A549 (cell line): ENCODE data around the gene EPS8L3. TPM values are rescaled to one million over a fixed set of nuclear protein-coding genes. Genes with fewer than 3 reads are reported as not detected.

ENCODE experiments used
- ATAC-seq, 2 experiments: fragments of 200-7000 bp in 1 of 2; fragments of >200 bp in 1 of 2; cut with Nextera tagmentation in 1 of 2; cut with Tn5 transposase in 1 of 2; 3 replicates each; pipeline versions ENCODE4 v1.8.0 to v1.9.1; 2018 to 2020; ENCODE audit warnings: mild to moderate bottlenecking in 1 of 2, moderate library complexity in 1 of 2
- CTCF ChIA-PET: fragments of 300-600 bp; sonication (Branson Sonifier 250); formaldehyde crosslinking; extraction: SDS; loops from one replicate; lab custom pipeline; 2021; ENCODE audit warnings: antibody characterized with exemption, inconsistent platforms; lab: Yijun Ruan, JAX
- POLR2A ChIA-PET: fragments of 350-600 bp; formaldehyde crosslinking; extraction: SDS; loops from one replicate; lab custom pipeline; 2021; ENCODE audit warnings: antibody characterized with exemption, inconsistent platforms; lab: Yijun Ruan, JAX
- DNase-seq, 2 experiments: peaks; one replicate each; pipeline versions ENCODE4 v3.0.0 to v3.0.0-alpha.2; 2011 to 2016; ENCODE audit warnings: low read depth in 1 of 2, low spot score in 1 of 2
- FAIRE-seq: peaks from 2 replicates; lab custom pipeline; 2011; peaks lifted over from hg19 to GRCh38; lab: Jason Lieb, UNC
- H3K27ac ChIP-seq, 2 experiments: fragments of >200 bp; sonication (Bioruptor Twin); formaldehyde crosslinking; 3 replicates each; pipeline ENCODE4 v1.5.1; 2016 to 2017
- H3K4me1 ChIP-seq: fragments of >200 bp; sonication (Bioruptor Twin); formaldehyde crosslinking; 3 replicates; pipeline ENCODE4 v1.6.1; 2016
- H3K4me2 ChIP-seq: fragments of >200 bp; sonication (Bioruptor Twin); formaldehyde crosslinking; 3 replicates; pipeline ENCODE4 v1.6.1; 2016
- H3K4me3 ChIP-seq: fragments of >200 bp; sonication (Bioruptor Twin); formaldehyde crosslinking; 3 replicates; pipeline ENCODE4 v1.5.1; 2016
- H3K9me3 ChIP-seq: fragments of >200 bp; sonication (Bioruptor Twin); formaldehyde crosslinking; 3 replicates; pipeline ENCODE4 v1.6.1; 2016
- BHLHE40 ChIP-seq: IDR thresholded peaks from 2 replicates; pipeline ENCODE4 v1.6.1; 2012; ENCODE audit warnings: low read depth, low read length, inconsistent platforms
- CBX2 ChIP-seq: fragments of 200-600 bp; sonication (generic); IDR thresholded peaks from 2 replicates; pipeline ENCODE4 v1.6.1; 2016; ENCODE audit warnings: low read depth, mild to moderate bottlenecking, borderline replicate concordance
- EP300 ChIP-seq, 2 experiments: fragments of >200 bp; sonication (Bioruptor Twin); formaldehyde crosslinking; IDR thresholded peaks; 2 replicates in 1 of 2; 3 replicates in 1 of 2; pipeline ENCODE4 v1.6.1; 2016 to 2017
- ESRRA ChIP-seq: fragments of 150-350 bp; IDR thresholded peaks from 2 replicates; pipeline ENCODE4 v1.6.1; 2014; ENCODE audit warnings: mild to moderate bottlenecking, low read length, borderline replicate concordance
- FOSB ChIP-seq: fragments of 250-450 bp; sonication (Bioruptor Pico); IDR thresholded peaks from 2 replicates; pipeline ENCODE4 v1.5.0; 2020; ENCODE audit warnings: mild to moderate bottlenecking, moderate library complexity
- GATA3 ChIP-seq: IDR thresholded peaks from 2 replicates; pipeline ENCODE4 v1.6.1; 2012; ENCODE audit warnings: borderline replicate concordance
- HDAC2 ChIP-seq: fragments of 200-600 bp; sonication (generic); IDR thresholded peaks from 2 replicates; pipeline ENCODE4 v1.6.1; 2016
- HOXA7 ChIP-seq: fragments of 250-450 bp; sonication (Bioruptor Pico); IDR thresholded peaks from 2 replicates; pipeline ENCODE4 v1.5.0; 2020; ENCODE audit warnings: mild to moderate bottlenecking, moderate library complexity
- HOXB13 ChIP-seq: fragments of 250-450 bp; sonication (Bioruptor Pico); IDR thresholded peaks from 2 replicates; pipeline ENCODE4 v1.5.0; 2020; ENCODE audit warnings: low read depth, mild to moderate bottlenecking, moderate library complexity
- KDM5A ChIP-seq: fragments of 200-600 bp; sonication (generic); IDR thresholded peaks from 2 replicates; pipeline ENCODE4 v1.6.1; 2016; ENCODE audit warnings: antibody characterized with exemption, mild to moderate bottlenecking
- MAZ ChIP-seq: fragments of 150-350 bp; IDR thresholded peaks from 2 replicates; pipeline ENCODE4 v1.6.1; 2014; ENCODE audit warnings: antibody characterized with exemption, low read depth, low read length, borderline replicate concordance
- MYC ChIP-seq: IDR thresholded peaks from 2 replicates; pipeline ENCODE4 v1.6.1; 2012; ENCODE audit warnings: mild to moderate bottlenecking, inconsistent platforms, low read length, improper control_type of control experiment, borderline replicate concordance
- NPAS2 ChIP-seq: fragments of 250-450 bp; sonication (Bioruptor Pico); IDR thresholded peaks from 2 replicates; pipeline ENCODE4 v1.8.0; 2022; ENCODE audit warnings: mild to moderate bottlenecking, moderate library complexity, borderline replicate concordance
- NR3C1 ChIP-seq: fragments of >200 bp; sonication (Bioruptor Twin); formaldehyde crosslinking; IDR thresholded peaks from 3 replicates; pipeline ENCODE4 v1.6.1; 2017
- RFX5 ChIP-seq: fragments of 450-650 bp; IDR thresholded peaks from 2 replicates; pipeline ENCODE4 v1.7.1; 2014; ENCODE audit warnings: antibody characterized with exemption, mild to moderate bottlenecking, moderate library complexity
- RNF2 ChIP-seq: fragments of 200-600 bp; sonication (generic); IDR thresholded peaks from 2 replicates; pipeline ENCODE4 v1.6.1; 2016; ENCODE audit warnings: low read depth, mild to moderate bottlenecking, antibody characterized with exemption, moderate library complexity, borderline replicate concordance
- SREBF2 ChIP-seq: fragments of 450-650 bp; IDR thresholded peaks from 2 replicates; pipeline ENCODE4 v1.6.1; 2014; ENCODE audit warnings: mild to moderate bottlenecking, moderate library complexity
- TFCP2L1 ChIP-seq: fragments of 250-450 bp; sonication (Bioruptor Pico); IDR thresholded peaks from 2 replicates; pipeline ENCODE4 v1.5.0; 2021; ENCODE audit warnings: mild to moderate bottlenecking
- ZC3H11A ChIP-seq: fragments of 450-650 bp; IDR thresholded peaks from 2 replicates; pipeline ENCODE4 v1.6.1; 2014; ENCODE audit warnings: antibody characterized with exemption, mild to moderate bottlenecking
- ZFP36 ChIP-seq: fragments of 450-650 bp; IDR thresholded peaks from 2 replicates; pipeline ENCODE4 v1.6.1; 2014; ENCODE audit warnings: borderline replicate concordance; ENCODE audit not compliant: partially characterized antibody
- WGBS: methylation state at CpG from one replicate; pipeline ENCODE4 v1.1.6; 2017; ENCODE audit errors: missing lambda C conversion rate; 5-methylcytosine and 5-hydroxymethylcytosine counted together
- polyA plus RNA-seq, 4 experiments: library from polyadenylated mRNA; depleted of rRNA in 3 of 4; stranded (reverse); fragments of >200 nt; fragmentation: RNase III in 1 of 4; extraction: RNeasy Plus Mini Kit Qiagen cat#74134 plus additional on column Dnase treatment in 1 of 4; gene quantifications; 2 replicates in 3 of 4; 3 replicates in 1 of 4; pipeline ENCODE4 v1.2.3, GENCODE V29; 2011 to 2017
- TF ChIP-seq, protein P1 (sequence below): fragments of 150-350 bp; IDR thresholded peaks from 2 replicates; pipeline ENCODE4 v1.6.1; 2014; ENCODE audit warnings: low read depth, mild to moderate bottlenecking, low read length
- TF ChIP-seq, protein P2 (sequence below): fragments of 450-650 bp; IDR thresholded peaks from 2 replicates; pipeline ENCODE4 v1.6.1; 2014; ENCODE audit warnings: antibody characterized with exemption
- TF ChIP-seq, protein P3 (sequence below): fragments of 200-600 bp; sonication (generic); IDR thresholded peaks from 2 replicates; pipeline ENCODE4 v1.6.1; 2016; ENCODE audit warnings: antibody characterized with exemption, mild to moderate bottlenecking, moderate library complexity
- TF ChIP-seq, protein P4 (sequence below): fragments of >200 bp; sonication (Bioruptor Twin); formaldehyde crosslinking; IDR thresholded peaks from 3 replicates; pipeline ENCODE4 v1.5.1; 2016
- TF ChIP-seq, protein P5 (sequence below): IDR thresholded peaks from 2 replicates; pipeline ENCODE4 v1.6.1; 2012
- TF ChIP-seq, protein P6 (sequence below): fragments of >200 bp; sonication (Bioruptor Twin); formaldehyde crosslinking; IDR thresholded peaks from 2 replicates; pipeline ENCODE4 v1.6.1; 2016

EPS8L3 gene
- polyA plus RNA-seq, 2 of the 4 experiments (the other 2 are of a cell fraction), result 3.3 to 5.1 TPM

DNA sequence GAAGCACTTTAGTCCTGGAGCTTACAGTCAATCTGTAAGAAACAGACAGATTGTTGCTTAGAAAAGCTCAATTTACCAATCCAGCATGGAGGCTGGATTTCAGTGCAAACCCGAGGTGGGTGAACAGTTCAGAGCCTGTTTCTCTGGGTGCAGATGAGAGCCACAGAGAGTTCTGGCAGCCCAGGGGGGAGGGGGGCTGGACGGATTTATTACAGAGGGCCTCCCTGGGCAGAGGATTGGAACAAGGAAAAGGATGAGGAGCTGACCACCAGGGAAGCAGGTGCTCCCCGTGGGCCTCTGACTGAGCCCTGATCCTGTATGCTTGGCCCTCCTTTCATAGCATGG is 38.0 kb upstream of the EPS8L3 start:
- DNase-seq (no peak), ATAC-seq (no peak), FAIRE-seq (no peak)
- H3K4me3 ChIP-seq, result no peak overlapping the region
- CTCF ChIA-PET, result interaction anchor here (1.4 to 2.3 kb wide), 5 partner anchors 9 to 182 kb away, joined by 3 to 7 read pairs (median 5); partner anchors contain the start of gene AHCYL1
- WGBS, result 84% methylated on average over 2 of the region's 3 CpGs
- POLR2A ChIA-PET, result no interaction called here
- no peaks in the 10 kb centered on the region for H3K9me3 ChIP-seq
- no peak overlapping the region for H3K27ac ChIP-seq
- peaks cover 6% of the 10 kb centered on the region; the same call in 2 of the 3 replicates for H3K4me1 ChIP-seq
- H3K4me2 ChIP-seq, result no peak overlapping the region
- TF ChIP-seq, protein P1, sequence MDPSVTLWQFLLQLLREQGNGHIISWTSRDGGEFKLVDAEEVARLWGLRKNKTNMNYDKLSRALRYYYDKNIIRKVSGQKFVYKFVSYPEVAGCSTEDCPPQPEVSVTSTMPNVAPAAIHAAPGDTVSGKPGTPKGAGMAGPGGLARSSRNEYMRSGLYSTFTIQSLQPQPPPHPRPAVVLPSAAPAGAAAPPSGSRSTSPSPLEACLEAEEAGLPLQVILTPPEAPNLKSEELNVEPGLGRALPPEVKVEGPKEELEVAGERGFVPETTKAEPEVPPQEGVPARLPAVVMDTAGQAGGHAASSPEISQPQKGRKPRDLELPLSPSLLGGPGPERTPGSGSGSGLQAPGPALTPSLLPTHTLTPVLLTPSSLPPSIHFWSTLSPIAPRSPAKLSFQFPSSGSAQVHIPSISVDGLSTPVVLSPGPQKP, result no peak
- TF ChIP-seq HOXB13 (CRISPR knock-in tag) (no peak), NR3C1 (no peak), ZC3H11A (no peak), RNF2 (no peak), SREBF2 (no peak), ESRRA (no peak), NPAS2 (CRISPR knock-in tag) (no peak), RFX5 (no peak), GATA3 (no peak), FOSB (CRISPR knock-in tag) (no peak), TFCP2L1 (no peak), KDM5A (no peak), EP300 (IDR thresholded peaks at IDR 0.05) (no peak), MAZ (no peak)
- TF ChIP-seq, protein P2, sequence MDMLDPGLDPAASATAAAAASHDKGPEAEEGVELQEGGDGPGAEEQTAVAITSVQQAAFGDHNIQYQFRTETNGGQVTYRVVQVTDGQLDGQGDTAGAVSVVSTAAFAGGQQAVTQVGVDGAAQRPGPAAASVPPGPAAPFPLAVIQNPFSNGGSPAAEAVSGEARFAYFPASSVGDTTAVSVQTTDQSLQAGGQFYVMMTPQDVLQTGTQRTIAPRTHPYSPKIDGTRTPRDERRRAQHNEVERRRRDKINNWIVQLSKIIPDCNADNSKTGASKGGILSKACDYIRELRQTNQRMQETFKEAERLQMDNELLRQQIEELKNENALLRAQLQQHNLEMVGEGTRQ, result no peak
- TF ChIP-seq, protein P3, sequence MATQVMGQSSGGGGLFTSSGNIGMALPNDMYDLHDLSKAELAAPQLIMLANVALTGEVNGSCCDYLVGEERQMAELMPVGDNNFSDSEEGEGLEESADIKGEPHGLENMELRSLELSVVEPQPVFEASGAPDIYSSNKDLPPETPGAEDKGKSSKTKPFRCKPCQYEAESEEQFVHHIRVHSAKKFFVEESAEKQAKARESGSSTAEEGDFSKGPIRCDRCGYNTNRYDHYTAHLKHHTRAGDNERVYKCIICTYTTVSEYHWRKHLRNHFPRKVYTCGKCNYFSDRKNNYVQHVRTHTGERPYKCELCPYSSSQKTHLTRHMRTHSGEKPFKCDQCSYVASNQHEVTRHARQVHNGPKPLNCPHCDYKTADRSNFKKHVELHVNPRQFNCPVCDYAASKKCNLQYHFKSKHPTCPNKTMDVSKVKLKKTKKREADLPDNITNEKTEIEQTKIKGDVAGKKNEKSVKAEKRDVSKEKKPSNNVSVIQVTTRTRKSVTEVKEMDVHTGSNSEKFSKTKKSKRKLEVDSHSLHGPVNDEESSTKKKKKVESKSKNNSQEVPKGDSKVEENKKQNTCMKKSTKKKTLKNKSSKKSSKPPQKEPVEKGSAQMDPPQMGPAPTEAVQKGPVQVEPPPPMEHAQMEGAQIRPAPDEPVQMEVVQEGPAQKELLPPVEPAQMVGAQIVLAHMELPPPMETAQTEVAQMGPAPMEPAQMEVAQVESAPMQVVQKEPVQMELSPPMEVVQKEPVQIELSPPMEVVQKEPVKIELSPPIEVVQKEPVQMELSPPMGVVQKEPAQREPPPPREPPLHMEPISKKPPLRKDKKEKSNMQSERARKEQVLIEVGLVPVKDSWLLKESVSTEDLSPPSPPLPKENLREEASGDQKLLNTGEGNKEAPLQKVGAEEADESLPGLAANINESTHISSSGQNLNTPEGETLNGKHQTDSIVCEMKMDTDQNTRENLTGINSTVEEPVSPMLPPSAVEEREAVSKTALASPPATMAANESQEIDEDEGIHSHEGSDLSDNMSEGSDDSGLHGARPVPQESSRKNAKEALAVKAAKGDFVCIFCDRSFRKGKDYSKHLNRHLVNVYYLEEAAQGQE, result no peak
- TF ChIP-seq, protein P4, sequence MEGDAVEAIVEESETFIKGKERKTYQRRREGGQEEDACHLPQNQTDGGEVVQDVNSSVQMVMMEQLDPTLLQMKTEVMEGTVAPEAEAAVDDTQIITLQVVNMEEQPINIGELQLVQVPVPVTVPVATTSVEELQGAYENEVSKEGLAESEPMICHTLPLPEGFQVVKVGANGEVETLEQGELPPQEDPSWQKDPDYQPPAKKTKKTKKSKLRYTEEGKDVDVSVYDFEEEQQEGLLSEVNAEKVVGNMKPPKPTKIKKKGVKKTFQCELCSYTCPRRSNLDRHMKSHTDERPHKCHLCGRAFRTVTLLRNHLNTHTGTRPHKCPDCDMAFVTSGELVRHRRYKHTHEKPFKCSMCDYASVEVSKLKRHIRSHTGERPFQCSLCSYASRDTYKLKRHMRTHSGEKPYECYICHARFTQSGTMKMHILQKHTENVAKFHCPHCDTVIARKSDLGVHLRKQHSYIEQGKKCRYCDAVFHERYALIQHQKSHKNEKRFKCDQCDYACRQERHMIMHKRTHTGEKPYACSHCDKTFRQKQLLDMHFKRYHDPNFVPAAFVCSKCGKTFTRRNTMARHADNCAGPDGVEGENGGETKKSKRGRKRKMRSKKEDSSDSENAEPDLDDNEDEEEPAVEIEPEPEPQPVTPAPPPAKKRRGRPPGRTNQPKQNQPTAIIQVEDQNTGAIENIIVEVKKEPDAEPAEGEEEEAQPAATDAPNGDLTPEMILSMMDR, result no peak

DNA sequence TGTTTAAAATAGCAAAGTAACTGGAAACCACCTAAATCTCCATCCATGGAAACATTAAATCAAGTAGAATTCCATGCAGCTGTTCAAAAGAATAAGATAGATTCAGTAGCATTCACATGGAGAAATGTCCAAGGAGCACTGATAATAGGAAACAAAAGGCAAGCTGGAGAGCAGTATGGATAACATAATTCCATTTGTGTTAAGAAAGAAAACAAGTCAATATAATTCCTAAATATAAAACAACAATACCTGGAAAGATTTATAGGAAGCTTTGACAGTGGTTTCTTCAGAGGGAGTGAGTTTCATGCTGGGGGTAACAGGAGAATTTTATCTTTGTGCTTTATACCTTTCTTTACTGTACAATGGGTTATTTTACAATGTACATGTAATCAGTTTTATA is 36.6 kb upstream of the EPS8L3 start:
- Histone ChIP-seq H3K4me2 (no peak overlapping the region), H3K9me3 (no peaks in the 10 kb centered on the region), H3K4me3 (no peak overlapping the region), H3K27ac (no peak overlapping the region), H3K4me1 (peaks cover 11% of the 10 kb centered on the region; the same call in 2 of the 3 replicates)
- ChIA-PET POLR2A (no interaction called here), CTCF (interaction anchor here (0.6 to 2.3 kb wide), 5 partner anchors 8 to 347 kb away, joined by 3 to 7 read pairs (median 3); partner anchors contain the start of gene AHCYL1)
- no peak for TF ChIP-seq FOSB (CRISPR knock-in tag)
- no peak for TF ChIP-seq HOXA7
- TF ChIP-seq GATA3, result no peak
- no peak for TF ChIP-seq CBX2
- no peak for TF ChIP-seq TFCP2L1
- TF ChIP-seq ZFP36, result no peak
- TF ChIP-seq, protein P2, result no peak
- TF ChIP-seq, protein P4, result no peak
- TF ChIP-seq KDM5A, result no peak
- TF ChIP-seq BHLHE40, result no peak
- TF ChIP-seq MAZ, result no peak
- TF ChIP-seq MYC, result no peak
- TF ChIP-seq, protein P5, sequence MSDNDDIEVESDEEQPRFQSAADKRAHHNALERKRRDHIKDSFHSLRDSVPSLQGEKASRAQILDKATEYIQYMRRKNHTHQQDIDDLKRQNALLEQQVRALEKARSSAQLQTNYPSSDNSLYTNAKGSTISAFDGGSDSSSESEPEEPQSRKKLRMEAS, result no peak
- TF ChIP-seq, protein P6, sequence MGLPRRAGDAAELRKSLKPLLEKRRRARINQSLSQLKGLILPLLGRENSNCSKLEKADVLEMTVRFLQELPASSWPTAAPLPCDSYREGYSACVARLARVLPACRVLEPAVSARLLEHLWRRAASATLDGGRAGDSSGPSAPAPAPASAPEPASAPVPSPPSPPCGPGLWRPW, result no peak
- TF ChIP-seq HDAC2, result no peak
- DNase-seq, result no peak
- FAIRE-seq, result no peak
- ATAC-seq, result no peak
